ENCODE measurements around the gene NUP85. TPM values are rescaled to one million over a fixed set of nuclear protein-coding genes. Genes with fewer than 3 reads are reported as not detected.
"Not testable (repeated sequence)": the region's sequence is repeated elsewhere in the genome, so short reads cannot be mapped to it uniquely, and the experiment has no call there.

Gene NUP85
- total RNA-seq, 1 donor = 25.6 TPM

- H3K27me3 ChIP-seq (ENCODE audit: insufficient read depth, low read length) = no peaks in the 10 kb centered on the region
- peaks cover 27% of the 10 kb centered on the region for H3K4me1 ChIP-seq (ENCODE audit: insufficient read depth, low read length)
- H3K4me3 ChIP-seq (ENCODE audit: low read length) = no peak overlapping the region
- H3K9me3 ChIP-seq (ENCODE audit: low read depth, low read length) = no peaks in the 10 kb centered on the region
Observed at GRCh38 chr17:75242461-75243042, 37.1 kb downstream of the NUP85 start.

- Histone ChIP-seq H3K4me1 (ENCODE audit: insufficient read depth, low read length) (peaks cover 28% of the 10 kb centered on the region), H3K27me3 (ENCODE audit: insufficient read depth, low read length) (no peaks in the 10 kb centered on the region), H3K9me3 (ENCODE audit: low read depth, low read length) (no peaks in the 10 kb centered on the region), H3K4me3 (ENCODE audit: low read length) (no peak overlapping the region)
Observed at GRCh38 chr17:75244133-75244866, 38.8 kb downstream of the NUP85 start.

DNA sequence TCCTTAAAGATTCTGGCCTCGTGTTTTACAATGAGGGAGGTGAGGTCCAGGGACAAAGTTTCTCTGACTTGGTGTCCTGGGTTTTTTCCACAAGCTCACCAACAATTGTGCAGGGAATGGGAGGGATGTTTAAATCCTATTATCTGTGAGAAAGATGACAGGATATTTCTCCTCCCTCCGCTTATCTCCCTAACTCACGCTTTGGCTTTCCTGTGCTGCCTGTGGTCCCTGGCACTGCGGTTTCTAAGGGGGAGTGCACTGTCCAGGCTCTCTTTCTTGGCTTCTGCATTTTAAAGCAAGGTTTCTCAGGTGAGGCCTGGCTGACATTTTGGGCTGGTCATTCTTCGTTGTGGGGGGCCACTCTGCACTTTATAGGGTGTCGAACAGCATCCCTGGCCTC, 39.5 kb downstream of the NUP85 start:
- Histone ChIP-seq H3K9me3 (ENCODE audit: low read depth, low read length) (no peaks in the 10 kb centered on the region), H3K27me3 (ENCODE audit: insufficient read depth, low read length) (no peaks in the 10 kb centered on the region), H3K4me1 (ENCODE audit: insufficient read depth, low read length) (peaks cover 35% of the 10 kb centered on the region), H3K4me3 (ENCODE audit: low read length) (no peak overlapping the region)

- peaks cover 49% of the 10 kb centered on the region for H3K4me1 ChIP-seq (ENCODE audit: insufficient read depth, low read length)
- no peaks in the 10 kb centered on the region for H3K9me3 ChIP-seq (ENCODE audit: low read depth, low read length)
- no peak overlapping the region for H3K4me3 ChIP-seq (ENCODE audit: low read length)
- no peaks in the 10 kb centered on the region for H3K27me3 ChIP-seq (ENCODE audit: insufficient read depth, low read length)
Observed at GRCh38 chr17:75246404-75246803, 40.9 kb downstream of the NUP85 start.

- H3K4me3 ChIP-seq (ENCODE audit: low read length) = no peak overlapping the region
- H3K9me3 ChIP-seq (ENCODE audit: low read depth, low read length) = no peaks in the 10 kb centered on the region
- H3K27me3 ChIP-seq (ENCODE audit: insufficient read depth, low read length) = no peaks in the 10 kb centered on the region
- peaks cover 46% of the 10 kb centered on the region for H3K4me1 ChIP-seq (ENCODE audit: insufficient read depth, low read length)
Observed at GRCh38 chr17:75249564-75249963, 44.1 kb downstream of the NUP85 start.

DNA sequence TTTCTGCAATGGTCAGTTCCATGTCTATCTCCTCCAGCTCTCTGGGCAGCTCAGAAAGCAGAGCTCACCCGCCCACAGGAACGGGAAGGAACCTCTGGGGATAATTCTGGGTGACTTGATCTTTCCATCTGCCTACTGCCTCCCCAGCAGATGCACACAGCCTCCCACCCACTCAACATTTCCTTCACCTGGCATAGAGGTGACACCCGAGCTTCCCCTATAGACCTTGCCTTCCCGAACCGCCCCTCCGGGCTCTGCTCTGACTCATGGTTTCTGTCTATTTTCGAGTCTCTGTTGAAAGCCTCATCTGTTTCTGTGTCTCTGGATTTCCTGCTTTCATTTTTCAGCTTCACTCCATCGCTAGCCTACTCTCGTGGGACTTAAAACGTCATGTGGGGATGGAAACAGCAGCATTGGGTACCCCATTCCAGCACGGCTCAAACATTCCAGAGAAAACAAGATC, 44.6 kb downstream of the NUP85 start:
- Histone ChIP-seq H3K4me3 (ENCODE audit: low read length) (no peak overlapping the region), H3K4me1 (ENCODE audit: insufficient read depth, low read length) (peaks cover 41% of the 10 kb centered on the region), H3K27me3 (ENCODE audit: insufficient read depth, low read length) (no peaks in the 10 kb centered on the region), H3K9me3 (ENCODE audit: low read depth, low read length) (no peaks in the 10 kb centered on the region)

DNA sequence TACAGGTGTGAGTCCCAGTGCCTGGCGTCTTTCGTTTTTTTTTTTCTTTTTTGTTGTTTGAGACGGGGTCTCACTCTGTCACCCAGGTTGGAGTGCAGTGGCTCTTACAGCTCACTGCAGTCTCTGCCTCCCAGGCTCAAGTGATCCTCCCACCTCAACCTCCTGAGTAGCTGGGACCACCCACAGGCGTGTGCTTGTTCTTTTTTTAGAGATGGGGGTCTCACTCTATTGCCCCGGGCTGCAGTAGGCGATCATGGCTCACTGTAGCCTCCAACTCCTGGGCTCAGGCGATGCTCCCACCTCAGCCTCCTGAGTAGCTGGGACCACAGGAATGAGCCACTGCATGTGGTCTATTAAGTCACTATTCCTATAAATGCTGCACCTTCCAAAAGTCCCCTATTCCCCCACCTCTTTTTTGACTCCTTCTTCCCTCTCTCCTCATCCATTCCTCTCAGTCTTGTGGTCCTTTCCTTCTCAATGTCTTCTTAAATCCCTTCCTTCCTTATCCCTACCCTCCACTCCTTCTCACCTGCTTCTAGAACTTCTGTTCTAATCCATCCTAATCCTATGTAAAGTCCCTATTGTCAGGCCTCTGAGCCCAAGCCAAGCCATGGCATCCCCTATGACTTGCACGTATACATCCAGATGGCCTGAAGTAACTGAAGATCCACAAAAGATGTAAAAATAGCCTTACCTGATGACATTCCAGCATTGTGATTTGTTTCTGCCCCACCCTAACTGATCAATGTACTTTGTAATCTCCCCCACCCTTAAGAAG, 46.7 kb downstream of the NUP85 start:
- peaks cover 37% of the 10 kb centered on the region for H3K4me1 ChIP-seq (ENCODE audit: insufficient read depth, low read length)
- H3K27me3 ChIP-seq (ENCODE audit: insufficient read depth, low read length) = no peaks in the 10 kb centered on the region
- H3K4me3 ChIP-seq (ENCODE audit: low read length) = no peak overlapping the region
- no peaks in the 10 kb centered on the region for H3K9me3 ChIP-seq (ENCODE audit: low read depth, low read length)

DNA sequence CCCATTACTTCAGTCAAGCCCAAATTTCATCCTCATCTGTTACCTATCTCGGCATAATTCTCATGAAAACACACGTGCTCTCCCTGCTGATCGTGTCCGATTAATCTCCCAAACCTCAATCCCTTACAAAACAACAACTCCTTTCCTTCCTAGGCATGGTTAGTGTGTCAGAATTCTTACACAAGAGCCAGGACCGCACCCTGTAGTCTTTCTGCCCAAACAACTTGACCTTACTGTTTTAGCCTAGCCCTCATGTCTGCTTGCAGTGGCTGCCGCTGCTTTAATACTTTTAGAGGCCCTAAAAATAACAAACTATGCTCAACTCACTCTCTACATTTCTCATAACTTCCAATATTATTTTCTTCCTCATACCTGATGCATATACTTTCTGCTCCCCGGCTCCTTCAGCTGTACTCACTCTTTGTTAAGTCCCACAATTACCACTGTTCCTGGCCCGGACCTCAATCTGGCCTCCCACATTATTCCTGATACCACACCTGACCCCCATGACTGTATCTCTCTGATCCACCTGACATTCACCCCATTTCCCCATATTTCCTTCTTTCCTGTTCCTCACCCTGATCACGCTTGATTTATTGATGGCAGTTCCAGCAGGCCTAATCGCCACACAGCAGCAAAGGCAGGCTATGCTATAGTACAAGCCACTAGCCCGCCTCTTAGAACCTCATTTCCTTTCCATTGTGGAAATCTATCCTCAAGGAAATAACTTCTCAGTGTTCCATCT, 50.6 kb downstream of the NUP85 start:
- H3K27me3 ChIP-seq (ENCODE audit: insufficient read depth, low read length); H3K4me3 ChIP-seq (ENCODE audit: low read length); H3K9me3 ChIP-seq (ENCODE audit: low read depth, low read length): not testable (repeated sequence)
- peaks cover 46% of the 10 kb centered on the region for H3K4me1 ChIP-seq (ENCODE audit: insufficient read depth, low read length)

DNA sequence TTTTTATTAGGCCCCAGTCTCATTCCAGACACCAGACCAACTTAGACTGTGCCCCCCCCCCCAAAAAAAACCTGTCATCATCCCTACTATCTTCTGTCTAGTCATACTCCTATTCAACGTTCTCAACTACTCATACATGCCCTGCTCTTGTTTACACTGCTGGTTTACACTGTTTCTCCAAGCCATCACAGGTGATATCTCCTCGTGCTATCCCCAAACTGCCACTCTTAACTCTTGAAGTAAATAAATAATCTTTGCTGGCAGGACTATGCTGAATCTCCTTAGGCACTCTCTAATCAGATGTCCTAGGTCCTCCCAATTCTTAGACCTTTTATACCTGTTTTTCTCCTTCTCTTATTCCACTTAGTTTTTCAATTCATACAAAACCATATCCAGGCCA, 51.7 kb downstream of the NUP85 start:
- H3K4me1 ChIP-seq (ENCODE audit: insufficient read depth, low read length) = peaks cover 38% of the 10 kb centered on the region
- H3K27me3 ChIP-seq (ENCODE audit: insufficient read depth, low read length); H3K4me3 ChIP-seq (ENCODE audit: low read length); H3K9me3 ChIP-seq (ENCODE audit: low read depth, low read length): not testable (repeated sequence)

DNA sequence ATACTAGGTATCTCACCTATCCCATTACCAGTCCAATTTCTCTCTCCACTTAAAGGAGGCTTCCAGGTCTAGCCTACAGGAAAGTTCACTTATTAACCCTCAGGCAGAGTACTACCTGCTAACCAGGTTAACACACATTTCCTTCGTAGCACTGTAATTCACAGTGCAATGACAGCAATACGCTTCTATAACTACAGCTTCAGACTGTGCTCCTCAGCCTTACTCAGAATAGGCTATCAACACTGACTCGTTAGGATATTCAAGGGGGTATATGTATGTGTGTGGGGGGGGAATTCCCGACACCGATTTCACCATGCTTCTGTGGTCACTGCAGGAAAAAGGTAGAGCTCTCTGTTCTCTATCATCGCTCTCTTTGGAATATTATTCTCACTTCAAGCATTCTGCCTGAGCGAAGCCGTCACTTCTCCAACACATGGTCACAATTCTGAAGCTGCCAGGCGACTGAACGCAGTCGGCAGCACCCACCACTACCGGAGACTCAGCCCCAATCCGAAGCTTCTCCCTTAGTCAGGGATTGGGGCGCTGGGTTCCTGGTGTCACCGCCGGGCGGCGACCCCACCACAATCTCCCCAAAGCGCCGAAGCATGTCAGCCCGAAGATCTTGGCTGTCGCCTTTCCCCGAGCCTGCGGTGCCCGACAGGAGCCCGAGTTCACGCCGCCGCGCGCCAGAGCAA, 55.3 kb downstream of the NUP85 start:
- peak overlapping the region; percentile 94 for H3K4me3 ChIP-seq (ENCODE audit: low read length)

DNA sequence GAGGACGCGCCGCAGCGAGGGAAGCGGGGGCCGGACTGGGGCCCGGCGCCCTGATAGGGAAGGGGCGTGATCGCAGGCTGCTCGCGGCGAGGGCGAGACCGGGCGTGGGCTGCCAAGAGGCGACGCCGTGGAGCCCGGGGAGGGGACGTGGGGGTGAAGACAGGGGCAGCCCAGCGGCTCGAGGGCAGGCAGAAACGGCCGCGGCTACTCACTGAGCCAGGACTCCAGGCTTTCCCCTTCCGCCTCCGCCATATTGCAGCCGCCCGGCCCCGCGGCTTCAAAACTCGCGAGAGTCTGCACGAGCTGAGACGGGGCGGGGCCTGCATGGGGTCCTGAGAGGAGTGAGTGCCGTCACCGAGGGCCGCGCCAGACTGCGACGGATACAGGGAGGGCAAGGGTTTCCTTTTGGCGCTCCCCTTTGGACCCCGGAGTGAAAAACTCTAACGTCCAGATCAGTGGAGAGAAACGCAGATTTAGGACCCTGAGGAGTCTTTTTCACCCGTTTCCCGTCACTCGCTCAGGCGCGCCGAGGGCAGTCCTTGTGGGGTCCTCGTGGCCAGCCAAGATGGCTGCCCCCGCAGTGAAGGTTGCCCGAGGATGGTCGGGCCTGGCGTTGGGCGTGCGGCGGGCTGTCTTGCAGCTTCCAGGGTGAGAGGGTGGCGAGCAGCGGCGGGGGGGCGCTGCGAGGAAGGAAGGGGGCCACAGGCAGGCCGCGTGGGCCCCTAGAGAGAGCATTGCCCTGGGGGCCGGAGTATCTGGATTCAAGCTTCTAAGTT, 56.0 kb downstream of the NUP85 start, which contains the start of the genes GGA3 and MRPS7:
GGA3 (minus strand) TSS at position 271 of the 776 bp plus-strand sequence; CDS start at position 252, 19 bp downstream.
MRPS7 (plus strand) TSS at position 544 of the 776 bp plus-strand sequence; CDS start at position 566, 22 bp downstream.
- Histone ChIP-seq H3K9me3 (ENCODE audit: low read depth, low read length) (no peaks in the 10 kb centered on the region), H3K27me3 (ENCODE audit: insufficient read depth, low read length) (no peaks in the 10 kb centered on the region), H3K4me1 (ENCODE audit: insufficient read depth, low read length) (peaks cover 54% of the 10 kb centered on the region), H3K4me3 (ENCODE audit: low read length) (peak within 1 kb of the TSS; percentile 94)

More for the DNA sequence above, 55.3 kb downstream of the NUP85 start:
- Histone ChIP-seq H3K27me3 (ENCODE audit: insufficient read depth, low read length) (no peaks in the 10 kb centered on the region), H3K9me3 (ENCODE audit: low read depth, low read length) (no peaks in the 10 kb centered on the region), H3K4me1 (ENCODE audit: insufficient read depth, low read length) (peaks cover 50% of the 10 kb centered on the region)

- Histone ChIP-seq H3K27me3 (ENCODE audit: insufficient read depth, low read length) (no peaks in the 10 kb centered on the region), H3K4me3 (ENCODE audit: low read length) (peak overlapping the region; percentile 94), H3K9me3 (ENCODE audit: low read depth, low read length) (no peaks in the 10 kb centered on the region), H3K4me1 (ENCODE audit: insufficient read depth, low read length) (peaks cover 60% of the 10 kb centered on the region)
Observed at GRCh38 chr17:75262112-75262606, 56.7 kb downstream of the NUP85 start.

GRCh38 chr17:75263055-75263454, 57.6 kb downstream of the NUP85 start:
- Histone ChIP-seq H3K4me3 (ENCODE audit: low read length) (no peak overlapping the region), H3K27me3 (ENCODE audit: insufficient read depth, low read length) (no peaks in the 10 kb centered on the region), H3K4me1 (ENCODE audit: insufficient read depth, low read length) (peaks cover 69% of the 10 kb centered on the region), H3K9me3 (ENCODE audit: low read depth, low read length) (no peaks in the 10 kb centered on the region)

Measured in mononuclear cell (primary cell).